Neural progenitor cell (in vitro differentiated cells): Measurements from ENCODE around the gene TMEM60. TPM values are rescaled to one million over a fixed set of nuclear protein-coding genes. Genes with fewer than 3 reads are reported as not detected.
"Not testable (repeated sequence)": the region's sequence is repeated elsewhere in the genome, so short reads cannot be mapped to it uniquely, and the experiment has no call there.

Experiments
- DNase-seq: peaks from one replicate; pipeline ENCODE4 v3.0.0-alpha.2; 2016; ENCODE audit warnings: low spot score
- H2AFZ ChIP-seq: fragments of 200-600 bp; sonication (generic); replicated peaks from 2 replicates; pipeline ENCODE4 v1.6.1; 2016; ENCODE audit warnings: antibody characterized with exemption
- H3F3A ChIP-seq: fragments of 200-600 bp; sonication (generic); 2 replicates; pipeline ENCODE4 v1.6.1; 2016; ENCODE audit warnings: antibody characterized with exemption, low read depth
- H3K27ac ChIP-seq: fragments of 200-600 bp; sonication (generic); 2 replicates; pipeline ENCODE4 v1.5.1; 2016; ENCODE audit warnings: mild to moderate bottlenecking
- H3K27me3 ChIP-seq: fragments of 200-600 bp; sonication (generic); 2 replicates; pipeline ENCODE4 v1.6.1; 2016; ENCODE audit warnings: mild to moderate bottlenecking, moderate library complexity
- H3K36me3 ChIP-seq: fragments of 200-600 bp; sonication (generic); 2 replicates; pipeline ENCODE4 v1.5.1; 2016
- H3K4me1 ChIP-seq: fragments of 200-600 bp; sonication (generic); 2 replicates; pipeline ENCODE4 v1.6.1; 2016; ENCODE audit warnings: mixed run types
- H3K4me2 ChIP-seq: fragments of 200-600 bp; sonication (generic); 2 replicates; pipeline ENCODE4 v1.6.1; 2016
- H3K4me3 ChIP-seq: fragments of 200-600 bp; sonication (generic); 2 replicates; pipeline ENCODE4 v1.5.1; 2016
- H3K79me2 ChIP-seq: fragments of 200-600 bp; sonication (generic); 2 replicates; pipeline ENCODE4 v1.6.1; 2016; ENCODE audit warnings: low read depth
- H3K9ac ChIP-seq: fragments of 200-600 bp; sonication (generic); 2 replicates; pipeline ENCODE4 v1.6.1; 2016
- H3K9me3 ChIP-seq: fragments of 200-600 bp; sonication (generic); 2 replicates; pipeline ENCODE4 v1.5.1; 2016; ENCODE audit warnings: low read depth
- H4K20me1 ChIP-seq: fragments of 200-600 bp; sonication (generic); 2 replicates; pipeline ENCODE4 v1.6.1; 2016; ENCODE audit warnings: low read depth
- H3K27ac Mint-ChIP-seq: 3 replicates; pipeline ENCODE4 v1.8.0; 2021; ENCODE audit warnings: mixed read lengths
- H3K27me3 Mint-ChIP-seq: 2 replicates; pipeline ENCODE4 v1.8.0; 2022; ENCODE audit warnings: low read depth, mild to moderate bottlenecking, inconsistent platforms, moderate library complexity, mixed read lengths; ENCODE audit not compliant: insufficient read depth
- H3K36me3 Mint-ChIP-seq: 3 replicates; pipeline ENCODE4 v1.8.0; 2021; ENCODE audit warnings: mixed read lengths
- H3K4me1 Mint-ChIP-seq: 3 replicates; pipeline ENCODE4 v1.8.0; 2021; ENCODE audit warnings: mixed read lengths
- H3K4me3 Mint-ChIP-seq: 3 replicates; pipeline ENCODE4 v1.8.0; 2021; ENCODE audit warnings: mild to moderate bottlenecking, moderate library complexity, mixed read lengths
- H3K9me3 Mint-ChIP-seq: 3 replicates; pipeline ENCODE4 v1.8.0; 2020; ENCODE audit warnings: mixed read lengths
- EZH2 ChIP-seq: fragments of 200-600 bp; sonication (generic); IDR thresholded peaks from 2 replicates; pipeline ENCODE4 v1.6.1; 2017; ENCODE audit warnings: antibody characterized with exemption, mild to moderate bottlenecking, moderate library complexity
- EZH2phosphoT487 ChIP-seq: fragments of 200-600 bp; sonication (generic); IDR thresholded peaks from 2 replicates; pipeline ENCODE4 v1.6.1; 2017; ENCODE audit warnings: antibody characterized with exemption
- total RNA-seq: library from RNA; depleted of rRNA; stranded (reverse); fragments of >200 nt; gene quantifications from 2 replicates; pipeline ENCODE4 v1.2.3, GENCODE V29; 2015; ENCODE audit warnings: low replicate concordance
- TF ChIP-seq, protein P1 (sequence below): fragments of 200-600 bp; sonication (generic); IDR thresholded peaks from 2 replicates; pipeline ENCODE4 v1.5.1; 2017; ENCODE audit warnings: antibody characterized with exemption, mild to moderate bottlenecking

TMEM60 gene
- total RNA-seq, 1 donor from 2014 or later, result 42.8 TPM

DNA sequence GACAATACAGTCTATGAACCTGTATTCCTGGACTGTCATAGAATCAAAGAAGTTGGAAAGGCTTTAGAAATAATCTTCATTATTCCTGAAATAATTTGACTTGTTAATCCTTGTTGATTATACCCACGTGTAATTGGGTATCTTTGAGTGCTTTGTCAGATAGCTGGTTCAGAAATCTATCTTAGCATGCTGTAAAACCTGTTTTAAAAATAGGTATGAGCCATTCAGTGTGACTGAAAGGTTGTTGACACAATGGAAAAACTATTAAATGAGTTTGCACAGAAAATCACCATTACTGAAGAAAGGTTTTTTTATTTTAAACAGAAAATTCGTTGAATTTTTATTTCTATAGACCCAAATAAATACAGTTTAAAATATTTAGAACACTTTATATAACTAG is 39.0 kb upstream of the TMEM60 start:
- TF ChIP-seq, protein P1, sequence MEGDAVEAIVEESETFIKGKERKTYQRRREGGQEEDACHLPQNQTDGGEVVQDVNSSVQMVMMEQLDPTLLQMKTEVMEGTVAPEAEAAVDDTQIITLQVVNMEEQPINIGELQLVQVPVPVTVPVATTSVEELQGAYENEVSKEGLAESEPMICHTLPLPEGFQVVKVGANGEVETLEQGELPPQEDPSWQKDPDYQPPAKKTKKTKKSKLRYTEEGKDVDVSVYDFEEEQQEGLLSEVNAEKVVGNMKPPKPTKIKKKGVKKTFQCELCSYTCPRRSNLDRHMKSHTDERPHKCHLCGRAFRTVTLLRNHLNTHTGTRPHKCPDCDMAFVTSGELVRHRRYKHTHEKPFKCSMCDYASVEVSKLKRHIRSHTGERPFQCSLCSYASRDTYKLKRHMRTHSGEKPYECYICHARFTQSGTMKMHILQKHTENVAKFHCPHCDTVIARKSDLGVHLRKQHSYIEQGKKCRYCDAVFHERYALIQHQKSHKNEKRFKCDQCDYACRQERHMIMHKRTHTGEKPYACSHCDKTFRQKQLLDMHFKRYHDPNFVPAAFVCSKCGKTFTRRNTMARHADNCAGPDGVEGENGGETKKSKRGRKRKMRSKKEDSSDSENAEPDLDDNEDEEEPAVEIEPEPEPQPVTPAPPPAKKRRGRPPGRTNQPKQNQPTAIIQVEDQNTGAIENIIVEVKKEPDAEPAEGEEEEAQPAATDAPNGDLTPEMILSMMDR, result no peak
- TF ChIP-seq EZH2 (no peak), EZH2phosphoT487 (no peak)
- Histone ChIP-seq H3K4me3 (no peak overlapping the region), H3F3A (no peaks in the 10 kb centered on the region), H2AFZ (no peak overlapping the region), H3K9me3 (no peaks in the 10 kb centered on the region), H4K20me1 (peaks cover 2% of the 10 kb centered on the region), H3K4me2 (no peak overlapping the region), H3K27ac (no peak overlapping the region), H3K79me2 (peaks cover 4% of the 10 kb centered on the region), H3K9ac (no peak overlapping the region), H3K4me1 (peaks cover 3% of the 10 kb centered on the region), H3K27me3 (no peaks in the 10 kb centered on the region), H3K36me3 (no peaks in the 10 kb centered on the region)
- no peaks in the 10 kb centered on the region for H3K36me3 Mint-ChIP-seq
- H3K4me1 Mint-ChIP-seq, result peaks cover 4% of the 10 kb centered on the region
- DNase-seq, result no peak
- peaks cover 2% of the 10 kb centered on the region for H3K9me3 Mint-ChIP-seq
- H3K27me3 Mint-ChIP-seq, result no peaks in the 10 kb centered on the region
- H3K4me3 Mint-ChIP-seq, result no peak overlapping the region
- H3K27ac Mint-ChIP-seq, result no peak overlapping the region

GRCh38 chr7:77836425-77836824 is 38.2 kb upstream of the TMEM60 start:
- not testable (repeated sequence) for H4K20me1 ChIP-seq, H3K9ac ChIP-seq, H3K36me3 Mint-ChIP-seq, H3K9me3 Mint-ChIP-seq, DNase-seq, H3K27me3 ChIP-seq, H3K4me1 Mint-ChIP-seq, H3K79me2 ChIP-seq, H2AFZ ChIP-seq, H3K4me2 ChIP-seq, H3K4me3 ChIP-seq, H3F3A ChIP-seq, H3K4me1 ChIP-seq, H3K27me3 Mint-ChIP-seq, H3K4me3 Mint-ChIP-seq, H3K27ac ChIP-seq, H3K9me3 ChIP-seq, H3K36me3 ChIP-seq, H3K27ac Mint-ChIP-seq

- H3K4me1 Mint-ChIP-seq, result peaks cover 4% of the 10 kb centered on the region
These were observed 34.9 kb upstream of the TMEM60 start for GRCh38 chr7:77833136-77833535.

GRCh38 chr7:77831953-77832352 is 33.7 kb upstream of the TMEM60 start:
- peaks cover 5% of the 10 kb centered on the region for H3K79me2 ChIP-seq
- H3K27me3 ChIP-seq, result no peaks in the 10 kb centered on the region
- DNase-seq, result no peak
- H3K4me3 ChIP-seq, result no peak overlapping the region
- H3K4me1 Mint-ChIP-seq, result no peaks in the 10 kb centered on the region
- H4K20me1 ChIP-seq, result no peaks in the 10 kb centered on the region
- TF ChIP-seq EZH2 (no peak), EZH2phosphoT487 (no peak)
- TF ChIP-seq, protein P1, result no peak
- no peak overlapping the region for H3K27ac Mint-ChIP-seq
- H3K4me1 ChIP-seq, result no peaks in the 10 kb centered on the region
- H3K36me3 Mint-ChIP-seq, result peaks cover under 1% of the 10 kb centered on the region
- H3K27ac ChIP-seq, result no peak overlapping the region
- no peaks in the 10 kb centered on the region for H3F3A ChIP-seq
- H3K9ac ChIP-seq, result no peak overlapping the region
- H3K4me2 ChIP-seq, result no peak overlapping the region
- H3K36me3 ChIP-seq, result no peaks in the 10 kb centered on the region
- no peak overlapping the region for H2AFZ ChIP-seq
- H3K27me3 Mint-ChIP-seq, result no peaks in the 10 kb centered on the region
- H3K4me3 Mint-ChIP-seq, result no peak overlapping the region
- no peaks in the 10 kb centered on the region for H3K9me3 ChIP-seq
- H3K9me3 Mint-ChIP-seq, result peaks cover 3% of the 10 kb centered on the region

More at GRCh38 chr7:77833136-77833535, 34.9 kb upstream of the TMEM60 start:
- H3K27ac ChIP-seq, result no peak overlapping the region
- Mint-ChIP-seq H3K4me3 (no peak overlapping the region), H3K9me3 (peaks cover 2% of the 10 kb centered on the region), H3K27me3 (no peaks in the 10 kb centered on the region), H3K36me3 (no peaks in the 10 kb centered on the region), H3K27ac (no peak overlapping the region)
- no peak overlapping the region for H3K4me2 ChIP-seq
- H3K27me3 ChIP-seq, result no peaks in the 10 kb centered on the region
- no peak for DNase-seq
- H4K20me1 ChIP-seq, result peaks cover 2% of the 10 kb centered on the region
- no peak overlapping the region for H2AFZ ChIP-seq
- H3K9me3 ChIP-seq, result no peaks in the 10 kb centered on the region
- H3K36me3 ChIP-seq, result no peaks in the 10 kb centered on the region
- peaks cover 8% of the 10 kb centered on the region for H3K79me2 ChIP-seq
- H3F3A ChIP-seq, result no peaks in the 10 kb centered on the region
- no peak overlapping the region for H3K9ac ChIP-seq
- TF ChIP-seq EZH2, result no peak
- TF ChIP-seq, protein P1, result no peak
- no peak for TF ChIP-seq EZH2phosphoT487
- no peaks in the 10 kb centered on the region for H3K4me1 ChIP-seq
- H3K4me3 ChIP-seq, result no peak overlapping the region
